DOHH2 (cell line): ENCODE data around the gene LRRC70.

Experiments used
- H3F3A ChIP-seq: fragments of 200-600 bp; sonication (generic), shearing (Covaris generic); 2 replicates; pipeline ENCODE4 v1.6.0; 2016; ENCODE audit warnings: antibody characterized with exemption, mild to moderate bottlenecking; ENCODE audit not compliant: control insufficient read depth, insufficient read depth
- H3K27ac ChIP-seq: fragments of 200-600 bp; sonication (generic); 2 replicates; pipeline ENCODE4 v1.5.1; 2014; ENCODE audit warnings: low read depth, mild to moderate bottlenecking, low read length, moderate library complexity
- H3K27me3 ChIP-seq: fragments of 200-600 bp; sonication (generic); 2 replicates; pipeline ENCODE4 v1.6.1; 2014; ENCODE audit warnings: mild to moderate bottlenecking, low read length, mixed read lengths; ENCODE audit not compliant: control insufficient read depth
- H3K36me3 ChIP-seq: fragments of 200-600 bp; sonication (generic); 2 replicates; pipeline ENCODE4 v1.6.1; 2014; ENCODE audit warnings: mild to moderate bottlenecking, low read length, moderate library complexity, mixed read lengths; ENCODE audit not compliant: control insufficient read depth
- H3K4me1 ChIP-seq: fragments of 200-600 bp; sonication (generic); 2 replicates; pipeline ENCODE4 v1.6.1; 2014; ENCODE audit warnings: mild to moderate bottlenecking, low read length, mixed read lengths; ENCODE audit not compliant: control insufficient read depth
- H3K4me2 ChIP-seq: fragments of 200-600 bp; sonication (generic); 2 replicates; pipeline ENCODE4 v1.6.0; 2014; ENCODE audit warnings: mild to moderate bottlenecking, low read length, moderate library complexity
- H3K4me3 ChIP-seq: fragments of 200-600 bp; sonication (generic); 2 replicates; pipeline ENCODE4 v1.5.1; 2014; ENCODE audit warnings: mild to moderate bottlenecking, low read length, mixed read lengths
- H3K79me2 ChIP-seq: fragments of 200-600 bp; sonication (generic); 2 replicates; pipeline ENCODE4 v1.6.1; 2014; ENCODE audit warnings: mild to moderate bottlenecking, low read length, mixed read lengths; ENCODE audit not compliant: control insufficient read depth
- H3K9me2 ChIP-seq: fragments of 200-600 bp; sonication (generic); replicated peaks from 2 replicates; pipeline ENCODE4 v1.6.1; 2014; ENCODE audit warnings: mild to moderate bottlenecking, low read length, mixed read lengths; ENCODE audit not compliant: control insufficient read depth
- H3K9me3 ChIP-seq: fragments of 200-600 bp; sonication (generic); 2 replicates; pipeline ENCODE4 v1.6.1; 2014; ENCODE audit warnings: antibody characterized with exemption, low read length, mixed read lengths; ENCODE audit not compliant: control insufficient read depth, insufficient read depth
- H4K20me1 ChIP-seq: fragments of 200-600 bp; sonication (generic); 2 replicates; pipeline ENCODE4 v1.6.0; 2014; ENCODE audit warnings: low read depth, mild to moderate bottlenecking, antibody characterized with exemption, low read length, moderate library complexity; ENCODE audit not compliant: control insufficient read depth, insufficient read depth
- EZH2phosphoT487 ChIP-seq: fragments of 200-600 bp; sonication (generic); IDR thresholded peaks from 2 replicates; pipeline ENCODE4 v1.6.1; 2017; ENCODE audit warnings: borderline replicate concordance, mild to moderate bottlenecking, antibody characterized with exemption, low read length, moderate library complexity, mixed read lengths
- TF ChIP-seq, protein P1 (sequence below): fragments of 200-600 bp; sonication (generic); IDR thresholded peaks from one replicate; pipeline ENCODE4 v1.5.1; 2014; ENCODE audit warnings: antibody characterized with exemption, mild to moderate bottlenecking, low read depth, low read length; ENCODE audit not compliant: poor library complexity, severe bottlenecking

LRRC70 gene

DNA sequence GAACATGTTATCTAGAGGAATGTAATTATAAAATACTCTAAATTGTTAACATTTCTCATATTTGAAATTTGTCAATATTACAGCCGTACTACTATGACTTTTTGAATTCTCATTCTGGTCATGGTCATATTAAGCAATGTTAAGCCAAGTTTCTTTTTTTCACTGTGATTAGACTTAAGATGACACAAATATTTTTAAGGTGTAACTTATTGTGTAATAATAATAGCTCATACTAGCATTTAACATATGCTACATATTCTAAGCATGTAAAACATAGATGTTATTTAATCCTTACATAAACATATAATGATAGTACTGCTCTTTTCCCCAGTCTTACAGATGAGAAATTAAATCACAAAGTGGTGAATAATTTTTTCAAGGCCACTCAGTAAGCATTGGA is 35.9 kb upstream of the LRRC70 start:
- TF ChIP-seq, protein P1, sequence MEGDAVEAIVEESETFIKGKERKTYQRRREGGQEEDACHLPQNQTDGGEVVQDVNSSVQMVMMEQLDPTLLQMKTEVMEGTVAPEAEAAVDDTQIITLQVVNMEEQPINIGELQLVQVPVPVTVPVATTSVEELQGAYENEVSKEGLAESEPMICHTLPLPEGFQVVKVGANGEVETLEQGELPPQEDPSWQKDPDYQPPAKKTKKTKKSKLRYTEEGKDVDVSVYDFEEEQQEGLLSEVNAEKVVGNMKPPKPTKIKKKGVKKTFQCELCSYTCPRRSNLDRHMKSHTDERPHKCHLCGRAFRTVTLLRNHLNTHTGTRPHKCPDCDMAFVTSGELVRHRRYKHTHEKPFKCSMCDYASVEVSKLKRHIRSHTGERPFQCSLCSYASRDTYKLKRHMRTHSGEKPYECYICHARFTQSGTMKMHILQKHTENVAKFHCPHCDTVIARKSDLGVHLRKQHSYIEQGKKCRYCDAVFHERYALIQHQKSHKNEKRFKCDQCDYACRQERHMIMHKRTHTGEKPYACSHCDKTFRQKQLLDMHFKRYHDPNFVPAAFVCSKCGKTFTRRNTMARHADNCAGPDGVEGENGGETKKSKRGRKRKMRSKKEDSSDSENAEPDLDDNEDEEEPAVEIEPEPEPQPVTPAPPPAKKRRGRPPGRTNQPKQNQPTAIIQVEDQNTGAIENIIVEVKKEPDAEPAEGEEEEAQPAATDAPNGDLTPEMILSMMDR = no peak
- no peak for TF ChIP-seq EZH2phosphoT487
- Histone ChIP-seq H3K4me3 (no peak overlapping the region), H3K27ac (no peak overlapping the region), H3K79me2 (no peaks in the 10 kb centered on the region), H3K9me2 (no peaks in the 10 kb centered on the region), H3K4me2 (no peak overlapping the region), H3K27me3 (no peaks in the 10 kb centered on the region), H4K20me1 (no peaks in the 10 kb centered on the region), H3K9me3 (no peaks in the 10 kb centered on the region), H3K36me3 (peaks cover 23% of the 10 kb centered on the region), H3F3A (no peaks in the 10 kb centered on the region), H3K4me1 (no peaks in the 10 kb centered on the region)

DNA sequence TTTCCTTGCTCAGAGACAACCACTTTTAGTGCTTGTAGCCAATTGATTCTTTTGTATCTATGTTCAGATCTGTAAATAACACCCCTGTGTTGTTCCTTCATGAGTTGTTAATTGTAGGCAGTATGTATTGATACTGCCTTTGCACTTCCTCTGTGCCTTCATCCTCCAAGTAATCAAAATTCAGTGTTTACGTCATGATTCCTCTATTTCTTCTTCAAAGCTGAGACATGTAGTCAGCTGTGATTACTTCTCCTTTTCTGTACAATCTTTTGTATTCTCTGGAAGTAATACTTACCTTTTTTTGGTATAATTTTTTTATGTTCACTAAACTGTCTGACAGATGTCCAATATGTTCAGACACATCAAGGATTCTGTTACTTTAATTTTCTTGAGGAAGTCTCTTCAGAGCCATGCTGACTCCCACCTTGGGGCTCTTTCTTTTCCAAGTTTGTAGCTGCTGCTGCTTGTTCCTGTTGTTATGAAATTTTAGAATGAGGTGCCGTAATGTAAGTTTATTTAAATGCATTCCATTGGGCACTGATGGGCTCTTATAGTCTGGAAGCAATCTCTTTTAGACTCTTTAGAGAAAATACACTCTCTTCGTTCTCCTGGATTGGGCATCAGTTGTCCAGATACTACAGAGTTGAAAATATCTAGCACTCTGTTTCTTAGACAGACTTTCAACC is 30.5 kb upstream of the LRRC70 start:
- Histone ChIP-seq H3K4me3 (no peak overlapping the region), H3K27me3 (no peaks in the 10 kb centered on the region), H3K4me1 (0 out of 2 replicates have a peak, but pooled peaks cover 3% of the 10 kb centered on the region), H3F3A (no peaks in the 10 kb centered on the region), H3K4me2 (no peak overlapping the region), H3K27ac (no peak overlapping the region), H3K9me2 (no peaks in the 10 kb centered on the region), H3K9me3 (no peaks in the 10 kb centered on the region), H3K36me3 (peaks cover 9% of the 10 kb centered on the region), H4K20me1 (no peaks in the 10 kb centered on the region), H3K79me2 (no peaks in the 10 kb centered on the region)
- TF ChIP-seq EZH2phosphoT487 = no peak
- TF ChIP-seq, protein P1 = no peak

DNA sequence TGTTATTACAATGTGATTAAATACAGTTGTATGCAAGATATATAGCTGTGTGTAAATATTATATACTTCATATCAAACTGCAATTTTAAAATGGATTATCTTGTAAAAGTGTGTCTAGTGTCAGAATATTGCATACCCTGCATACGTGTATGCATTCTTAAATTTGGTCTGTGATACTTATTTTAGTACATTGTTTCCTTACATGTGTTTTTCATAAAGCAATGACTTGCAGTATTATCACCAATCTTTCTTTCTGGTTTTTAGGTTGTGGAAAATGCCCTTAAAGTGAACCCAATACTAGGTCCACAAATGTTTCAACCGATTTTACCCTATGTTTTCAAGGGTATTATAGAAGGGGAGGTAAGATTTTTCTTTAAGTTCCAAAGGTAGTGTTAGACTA is 28.5 kb upstream of the LRRC70 start:
- no peak overlapping the region for H3K4me3 ChIP-seq
- H3K27ac ChIP-seq = no peak overlapping the region
- no peaks in the 10 kb centered on the region for H3K9me3 ChIP-seq
- no peaks in the 10 kb centered on the region for H3K9me2 ChIP-seq
- H3K27me3 ChIP-seq = no peaks in the 10 kb centered on the region
- H3K79me2 ChIP-seq = no peaks in the 10 kb centered on the region
- H4K20me1 ChIP-seq = no peaks in the 10 kb centered on the region
- H3K4me2 ChIP-seq = no peak overlapping the region
- 0 out of 2 replicates have a peak, but pooled peaks cover 3% of the 10 kb centered on the region for H3K4me1 ChIP-seq
- H3K36me3 ChIP-seq = peaks cover 15% of the 10 kb centered on the region
- no peaks in the 10 kb centered on the region for H3F3A ChIP-seq
- TF ChIP-seq, protein P1 = no peak
- TF ChIP-seq EZH2phosphoT487 = no peak
